Spleen (tissue), 11 donors: ENCODE results near the gene RARRES2. TPM values are rescaled to one million over a fixed set of nuclear protein-coding genes. Genes with fewer than 3 reads are reported as not detected.
A peak's percentile ranks its signal among the peaks of the same experiment; 100 is the strongest.
"Not testable (repeated sequence)": the region's sequence is repeated elsewhere in the genome, so short reads cannot be mapped to it uniquely, and the experiment has no call there.

Experiments
- DNase-seq: peaks from one replicate; pipeline ENCODE4 v3.0.0-alpha.2; 2020
- H3K27ac ChIP-seq, 8 donors: fragments of 200-600 bp; sonication (generic) in 7 of 8; 1 replicate in 4 of 8; 2 replicates in 4 of 8; pipeline versions ENCODE4 v1.5.0 to v1.8.0; 2016 to 2021; ENCODE audit warnings: inconsistent platforms in 4 of 8, mild to moderate bottlenecking in 4 of 8, moderate library complexity in 1 of 8
- H3K27me3 ChIP-seq, 7 donors: fragments of 200-600 bp; sonication (generic) in 6 of 7; replicated peaks in 1 of 7; 1 replicate in 4 of 7; 2 replicates in 3 of 7; pipeline versions ENCODE4 v1.5.0 to v1.8.0; 2016 to 2021; ENCODE audit warnings: inconsistent platforms in 3 of 7, mild to moderate bottlenecking in 1 of 7
- H3K36me3 ChIP-seq, 6 donors: fragments of 200-600 bp; sonication (generic) in 5 of 6; 1 replicate in 4 of 6; 2 replicates in 2 of 6; pipeline versions ENCODE4 v1.5.0 to v1.8.0; 2016 to 2021; ENCODE audit warnings: inconsistent platforms in 2 of 6
- H3K4me1 ChIP-seq, 6 donors: fragments of 200-600 bp; sonication (generic) in 5 of 6; 1 replicate in 3 of 6; 2 replicates in 3 of 6; pipeline versions ENCODE4 v1.5.0 to v1.8.0; 2016 to 2021; ENCODE audit warnings: inconsistent platforms in 3 of 6
- H3K4me3 ChIP-seq, 8 donors: fragments of 200-600 bp; sonication (generic) in 7 of 8; 1 replicate in 4 of 8; 2 replicates in 4 of 8; pipeline versions ENCODE4 v1.5.0 to v1.8.0; 2016 to 2021; ENCODE audit warnings: inconsistent platforms in 4 of 8, mild to moderate bottlenecking in 4 of 8, moderate library complexity in 2 of 8
- H3K9me3 ChIP-seq, 8 donors: fragments of 200-600 bp; sonication (generic) in 7 of 8; 1 replicate in 4 of 8; 2 replicates in 4 of 8; pipeline versions ENCODE4 v1.5.0 to v1.8.0; 2016 to 2021; ENCODE audit warnings: inconsistent platforms in 4 of 8
- CTCF ChIP-seq, 11 experiments: fragments of 200-600 bp in 7 of 11; fragments of 450-650 bp in 4 of 11; sonication (generic) in 4 of 11; IDR thresholded peaks in 8 of 11; conservative IDR thresholded peaks in 3 of 11; 1 replicate in 7 of 11; 2 replicates in 4 of 11; pipeline versions ENCODE4 v1.4.0 to v1.8.0; 2016 to 2021; ENCODE audit warnings: antibody characterized with exemption in 11 of 11, inconsistent platforms in 4 of 11, mild to moderate bottlenecking in 1 of 11
- POLR2A ChIP-seq, 3 donors: fragments of 450-650 bp; IDR thresholded peaks; one replicate each; pipeline ENCODE4 v1.5.1; 2017; ENCODE audit warnings: antibody characterized with exemption in 3 of 3, mild to moderate bottlenecking in 1 of 3
- POLR2AphosphoS5 ChIP-seq, 3 donors: sonication (generic); formaldehyde crosslinking; IDR thresholded peaks; one replicate each; pipeline ENCODE4 v1.5.1; 2017; ENCODE audit warnings: antibody characterized with exemption in 3 of 3
- WGBS, 5 donors: extraction: QIAGEN DNeasy Blood & Tissue Kit in 3 of 5; methylation state at CpG; one replicate each; pipeline versions ENCODE4 v1.1.5 to v1.1.7; 2013 to 2018; 5-methylcytosine and 5-hydroxymethylcytosine counted together
- intact Hi-C: fragments of 100-400 bp; cut with DNase I; formaldehyde crosslinking; loops from one replicate; pipeline ENCODE4 v1.15.0; 2023; ENCODE audit warnings: low total_unique reads
- polyA plus RNA-seq, 3 donors: library from polyadenylated mRNA; stranded (reverse); fragments of 200-250 nt; gene quantifications; one replicate each; pipeline ENCODE4 v1.2.1, GENCODE V29; 2013
- total RNA-seq, 7 donors: library from RNA; depleted of rRNA in 3 of 7; stranded (reverse); fragments of >200 nt in 3 of 7; fragmentation: NEBNext Ultra II Directional in 4 of 7; extraction: Animal tissue kit (Norgen Biotek cat#: 25700) in 4 of 7; gene quantifications; one replicate each; pipeline versions ENCODE4 v1.1.0 to v1.2.1, GENCODE V29; 2016 to 2021
- donor health status: healthy with polysubstance abuse.
- donor health status: DM: no; HTN: no; CAD: no; lungs with moderate emphysema.
- donor health status: DM: no; HTN: no; CAD: no.
- donor health status: Bipolar disorder and iron deficiency.
- donor health status: healthy.
- donor health status: DM: no; HTN: no; CAD: no.
- donor health status: DM: yes; HTN: yes; CAD: no.

The RARRES2 gene
- total and polyA plus RNA-seq, 10 donors: 39.7 to 292 (median 105) TPM

GRCh38 chr7:150322114-150322832, 19.2 kb downstream of the RARRES2 start:
- WGBS, 5 donors: 55 to 72% (median 58%) methylated on average over 4 of the region's 4 CpGs
- peaks cover 0 to 19% (median 4%) of the 10 kb centered on the region in 6 donors for H3K36me3 ChIP-seq
- peaks cover 10 to 70% (median 38%) of the 10 kb centered on the region in 6 donors for H3K4me1 ChIP-seq
- H3K27me3 ChIP-seq: peaks cover 0 to 4% (median 0%) of the 10 kb centered on the region in 7 donors
- no peak for TF ChIP-seq CTCF (IDR thresholded peaks at IDR 0.05 in 8 of 11, conservative IDR thresholded peaks at IDR 0.05 in 3 of 11)
- no peak for TF ChIP-seq POLR2A (IDR thresholded peaks at IDR 0.05)
- no peak for TF ChIP-seq POLR2AphosphoS5 (IDR thresholded peaks at IDR 0.05)
- no peaks in the 10 kb centered on the region for H3K9me3 ChIP-seq
- no peak for DNase-seq
- peak overlapping the region; percentile 84 to 95 (median 92) for H3K27ac ChIP-seq
- intact Hi-C loops: no loop called here
- peak overlapping the region; percentile 46 to 75 (median 62) for H3K4me3 ChIP-seq

GRCh38 chr7:150321788-150322113, 19.7 kb downstream of the RARRES2 start:
- peak; percentile 63 for DNase-seq
- intact Hi-C loops: no loop called here
- H3K4me3 ChIP-seq: peak overlapping the region in 1 of 8 donors; percentile 75
- H3K27me3 ChIP-seq: peaks cover 0 to 4% (median 0%) of the 10 kb centered on the region in 7 donors
- peaks cover 0 to 14% (median 3%) of the 10 kb centered on the region in 6 donors for H3K36me3 ChIP-seq
- peaks cover 10 to 70% (median 38%) of the 10 kb centered on the region in 6 donors for H3K4me1 ChIP-seq
- WGBS, 5 donors: 91 to 98% (median 95%) methylated on average over 3 of the region's 3 CpGs
- TF ChIP-seq CTCF (IDR thresholded peaks at IDR 0.05 in 8 of 11, conservative IDR thresholded peaks at IDR 0.05 in 3 of 11): no peak
- no peak for TF ChIP-seq POLR2AphosphoS5 (IDR thresholded peaks at IDR 0.05)
- TF ChIP-seq POLR2A (IDR thresholded peaks at IDR 0.05): no peak
- H3K9me3 ChIP-seq: no peaks in the 10 kb centered on the region
- H3K27ac ChIP-seq: peak overlapping the region in 4 of 8 donors; percentile 14 to 95 (median 92)

GRCh38 chr7:150317748-150318444, 23.5 kb downstream of the RARRES2 start:
- intact Hi-C loops: no loop called here
- Histone ChIP-seq H3K4me1 (peaks cover 0 to 42% (median 14%) of the 10 kb centered on the region in 6 donors), H3K36me3 (no peaks in the 10 kb centered on the region), H3K27ac (no peak overlapping the region), H3K9me3 (no peaks in the 10 kb centered on the region), H3K27me3 (no peaks in the 10 kb centered on the region), H3K4me3 (no peak overlapping the region)
- TF ChIP-seq POLR2A (IDR thresholded peaks at IDR 0.05): no peak
- no peak for TF ChIP-seq POLR2AphosphoS5 (IDR thresholded peaks at IDR 0.05)
- no peak for TF ChIP-seq CTCF (IDR thresholded peaks at IDR 0.05 in 8 of 11, conservative IDR thresholded peaks at IDR 0.05 in 3 of 11)
- DNase-seq: no peak
- WGBS, 5 donors: 69 to 82% (median 76%) methylated on average over 7 of the region's 7 CpGs

GRCh38 chr7:150316987-150317386, 24.4 kb downstream of the RARRES2 start:
- peaks cover 0 to 33% (median 5%) of the 10 kb centered on the region in 6 donors for H3K4me1 ChIP-seq
- WGBS, 5 donors: 78 to 95% (median 86%) methylated on average over 6 of the region's 6 CpGs
- H3K27ac ChIP-seq, intact Hi-C loops, H3K27me3 ChIP-seq, H3K4me3 ChIP-seq, DNase-seq, H3K9me3 ChIP-seq, H3K36me3 ChIP-seq: not testable (repeated sequence)
